HCT116 (cell line): ENCODE data around the gene ACBD6. TPM values are rescaled to one million over a fixed set of nuclear protein-coding genes. Genes with fewer than 3 reads are reported as not detected.

Source experiments
- ATAC-seq: fragments of 200-7000 bp; cut with Tn5 transposase; 2 replicates; pipeline ENCODE4 v1.9.1; 2020; ENCODE audit warnings: mild to moderate bottlenecking, moderate library complexity
- BruUV-seq: library from RNA; stranded (reverse); fragments of 400-500 nt; replicated peaks from 2 replicates; lab custom pipeline; 2021; lab: Mats Ljungman, UMichigan
- CTCF ChIA-PET: fragments of 300-600 bp; sonication (Branson Sonifier 250); formaldehyde crosslinking; loops from one replicate; lab custom pipeline; 2021; ENCODE audit warnings: antibody characterized with exemption; lab: Charles Lee
- POLR2A ChIA-PET: fragments of 300-600, 350-600 bp; sonication (Branson Sonifier 250); formaldehyde crosslinking; loops from one replicate; lab custom pipeline; 2021; ENCODE audit warnings: antibody characterized with exemption; lab: Charles Lee
- RAD21 ChIA-PET, 2 experiments: fragments of 300-600 bp; sonication (Branson Sonifier 250); formaldehyde crosslinking; loops; one replicate each; lab custom pipeline; 2023; ENCODE audit warnings: low total read pairs in 2 of 2; ENCODE audit not compliant: uncharacterized antibody in 2 of 2, unreplicated experiment in 2 of 2, low non-redundant PET in 1 of 2; lab: Charles Lee
- DNase-seq: peaks from one replicate; pipeline ENCODE4 v3.0.0-alpha.2; 2010; ENCODE audit warnings: low read depth, low spot score
- H2AFZ ChIP-seq: fragments of 200-600 bp; shearing (Covaris generic), sonication (generic); 2 replicates; pipeline ENCODE4 v1.6.1; 2017; ENCODE audit warnings: low read depth, mixed run types, mixed read lengths, antibody characterized with exemption, low read length; ENCODE audit not compliant: poor library complexity, severe bottlenecking
- H3K27ac ChIP-seq: 2 replicates; pipeline ENCODE4 v1.5.1; 2012; ENCODE audit warnings: low read depth, low read length
- H3K27me3 ChIP-seq: fragments of 200-600 bp; sonication (generic); 2 replicates; pipeline ENCODE4 v1.6.1; 2016; ENCODE audit warnings: mixed run types, low read length, mixed read lengths; ENCODE audit not compliant: insufficient read depth
- H3K36me3 ChIP-seq, 2 experiments: fragments of 200-500 bp in 1 of 2; fragments of 200-600 bp in 1 of 2; sonication (Bioruptor generic) in 1 of 2; sonication (generic) in 1 of 2; 2 replicates each; pipeline versions ENCODE4 v1.5.1 to v1.6.1; 2014 to 2016; ENCODE audit warnings: low read length in 2 of 2, inconsistent platforms in 1 of 2, mixed read lengths in 1 of 2, mixed run types in 1 of 2; ENCODE audit not compliant: insufficient read depth in 2 of 2, control insufficient read depth in 1 of 2
- H3K4me1 ChIP-seq, 2 experiments: fragments of 200-600 bp in 1 of 2; sonication (generic) in 1 of 2; 2 replicates each; pipeline versions ENCODE4 v1.5.1 to v1.6.1; 2012 to 2017; ENCODE audit warnings: low read length in 2 of 2, inconsistent platforms in 1 of 2, mild to moderate bottlenecking in 1 of 2, mixed read lengths in 1 of 2, mixed run types in 1 of 2, moderate library complexity in 1 of 2; ENCODE audit not compliant: insufficient read depth in 2 of 2, control insufficient read depth in 1 of 2
- H3K4me2 ChIP-seq: fragments of 200-600 bp; sonication (generic); 2 replicates; pipeline ENCODE4 v1.6.1; 2017; ENCODE audit warnings: mixed run types, low read length, mixed read lengths
- H3K4me3 ChIP-seq, 2 experiments: fragments of 200-600 bp in 1 of 2; sonication (generic) in 1 of 2; replicated peaks in 1 of 2; 2 replicates each; pipeline ENCODE4 v1.5.1; 2011 to 2016; ENCODE audit warnings: low read length in 2 of 2, control low read depth in 1 of 2, low read depth in 1 of 2, mild to moderate bottlenecking in 1 of 2, mixed read lengths in 1 of 2, mixed run types in 1 of 2
- H3K79me2 ChIP-seq: fragments of 200-600 bp; sonication (generic); 2 replicates; pipeline ENCODE4 v1.6.1; 2017; ENCODE audit warnings: mild to moderate bottlenecking, mixed run types, low read length, moderate library complexity, mixed read lengths; ENCODE audit not compliant: insufficient read depth
- H3K9ac ChIP-seq: fragments of 200-600 bp; sonication (generic); 2 replicates; pipeline ENCODE4 v1.6.1; 2016; ENCODE audit warnings: low read length, mixed read lengths
- H3K9me2 ChIP-seq: fragments of 200-600 bp; sonication (generic), shearing (Covaris generic); 2 replicates; pipeline ENCODE4 v1.6.1; 2017; ENCODE audit warnings: mixed run types, mild to moderate bottlenecking, moderate library complexity; ENCODE audit not compliant: insufficient read depth
- H3K9me3 ChIP-seq, 2 experiments: fragments of 200-500 bp in 1 of 2; fragments of 200-600 bp in 1 of 2; sonication (Bioruptor generic) in 1 of 2; sonication (generic) in 1 of 2; 2 replicates each; pipeline ENCODE4 v1.6.1; 2014 to 2017; ENCODE audit warnings: low read length in 2 of 2, mixed read lengths in 2 of 2, inconsistent platforms in 1 of 2, low read depth in 1 of 2, mild to moderate bottlenecking in 1 of 2, mixed run types in 1 of 2, moderate library complexity in 1 of 2; ENCODE audit not compliant: control insufficient read depth in 1 of 2, insufficient read depth in 1 of 2
- H4K20me1 ChIP-seq: fragments of 200-600 bp; sonication (generic), shearing (Covaris generic); 2 replicates; pipeline ENCODE4 v1.6.1; 2017; ENCODE audit warnings: mixed run types, mild to moderate bottlenecking, moderate library complexity; ENCODE audit not compliant: insufficient read depth
- ATF3 ChIP-seq: IDR thresholded peaks from 2 replicates; pipeline ENCODE4 v1.6.1; 2012
- CBX3 ChIP-seq: IDR thresholded peaks from 2 replicates; pipeline ENCODE4 v1.6.1; 2012; ENCODE audit warnings: low read depth
- CEBPB ChIP-seq: IDR thresholded peaks from 2 replicates; pipeline ENCODE4 v1.6.1; 2012; ENCODE audit warnings: low read depth
- EZH2phosphoT487 ChIP-seq: fragments of 200-600 bp; IDR thresholded peaks from 2 replicates; pipeline ENCODE4 v1.6.1; 2018; ENCODE audit warnings: antibody characterized with exemption, borderline replicate concordance
- FOSL1 ChIP-seq: IDR thresholded peaks from 2 replicates; pipeline ENCODE4 v1.6.1; 2012; ENCODE audit warnings: low read depth
- JUND ChIP-seq: IDR thresholded peaks from 2 replicates; pipeline ENCODE4 v1.6.1; 2012
- SRF ChIP-seq: IDR thresholded peaks from 2 replicates; pipeline ENCODE4 v1.6.1; 2012; ENCODE audit warnings: low read depth
- ZFX ChIP-seq: fragments of 450-650 bp; IDR thresholded peaks from 2 replicates; pipeline ENCODE4 v1.6.1; 2017
- intact Hi-C: fragments of 100-400 bp; cut with micrococcal nuclease; formaldehyde crosslinking; loops from 2 replicates; pipeline ENCODE4 v1.10.0; 2022
- total RNA-seq: library from RNA; stranded (reverse); gene quantifications from one replicate; pipeline ENCODE4 v1.2.1, GENCODE V29; 2021; ENCODE audit not compliant: unreplicated experiment
- TF ChIP-seq, protein P1 (sequence below): IDR thresholded peaks from 2 replicates; pipeline ENCODE4 v1.6.1; 2011; ENCODE audit warnings: mild to moderate bottlenecking, low read length, moderate library complexity; ENCODE audit not compliant: insufficient replicate concordance; ENCODE audit errors: extremely low read depth

ACBD6 gene
- total RNA-seq, 1 experiment from 2014 or later = 43.2 TPM

- TF ChIP-seq, protein P1, sequence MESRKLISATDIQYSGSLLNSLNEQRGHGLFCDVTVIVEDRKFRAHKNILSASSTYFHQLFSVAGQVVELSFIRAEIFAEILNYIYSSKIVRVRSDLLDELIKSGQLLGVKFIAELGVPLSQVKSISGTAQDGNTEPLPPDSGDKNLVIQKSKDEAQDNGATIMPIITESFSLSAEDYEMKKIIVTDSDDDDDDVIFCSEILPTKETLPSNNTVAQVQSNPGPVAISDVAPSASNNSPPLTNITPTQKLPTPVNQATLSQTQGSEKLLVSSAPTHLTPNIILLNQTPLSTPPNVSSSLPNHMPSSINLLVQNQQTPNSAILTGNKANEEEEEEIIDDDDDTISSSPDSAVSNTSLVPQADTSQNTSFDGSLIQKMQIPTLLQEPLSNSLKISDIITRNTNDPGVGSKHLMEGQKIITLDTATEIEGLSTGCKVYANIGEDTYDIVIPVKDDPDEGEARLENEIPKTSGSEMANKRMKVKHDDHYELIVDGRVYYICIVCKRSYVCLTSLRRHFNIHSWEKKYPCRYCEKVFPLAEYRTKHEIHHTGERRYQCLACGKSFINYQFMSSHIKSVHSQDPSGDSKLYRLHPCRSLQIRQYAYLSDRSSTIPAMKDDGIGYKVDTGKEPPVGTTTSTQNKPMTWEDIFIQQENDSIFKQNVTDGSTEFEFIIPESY = no peak
- TF ChIP-seq CBX3 = no peak
- no peak for TF ChIP-seq CEBPB
- TF ChIP-seq JUND = no peak
- TF ChIP-seq SRF = no peak
- TF ChIP-seq, all 23 proteins: peak for 0
These were observed 68.5 kb downstream of the ACBD6 start (continued) for GRCh38 chr1:180433873-180434272.

DNA sequence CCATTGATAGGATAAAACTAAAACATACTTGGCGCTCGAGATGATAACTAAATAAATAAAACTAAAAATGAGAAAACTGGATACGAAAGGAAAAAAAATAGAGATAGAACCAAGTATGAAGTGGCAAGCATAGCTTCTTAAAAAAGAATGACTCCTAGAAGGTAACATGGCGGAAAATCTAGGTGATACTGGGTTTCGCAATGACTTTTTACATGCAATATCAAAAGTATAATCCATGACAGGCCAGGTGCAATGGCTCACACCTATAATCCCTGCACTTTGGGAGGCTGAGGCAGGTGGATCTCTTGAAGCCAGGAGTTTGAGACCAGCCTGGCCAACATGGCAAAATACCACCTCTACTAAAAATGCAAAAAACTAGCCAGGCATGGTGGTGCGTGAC, 70.7 kb downstream of the ACBD6 start:
- no peak for DNase-seq
- Histone ChIP-seq H3K4me2 (no peak overlapping the region), H3K4me3 (no peak overlapping the region), H3K79me2 (peaks cover 50% of the 10 kb centered on the region), H3K9ac (no peak overlapping the region), H3K4me1 (no peaks in the 10 kb centered on the region), H2AFZ (no peak overlapping the region), H3K27ac (no peak overlapping the region), H4K20me1 (peaks cover 12% of the 10 kb centered on the region; the same call in 1 of the 2 replicates), H3K9me3 (no peaks in the 10 kb centered on the region), H3K27me3 (no peaks in the 10 kb centered on the region), H3K36me3 (peaks cover 0 to 6% of the 10 kb centered on the region in 2 experiments; a peak in 1 of 4 replicates), H3K9me2 (no peaks in the 10 kb centered on the region)
- TF ChIP-seq ZFX (no peak), FOSL1 (no peak), EZH2phosphoT487 (no peak), ATF3 (no peak), SRF (no peak)
- ChIA-PET RAD21 (no interaction called here), CTCF (no interaction called here), POLR2A (no interaction called here)
- ATAC-seq = no peak
- no TSS peak for BruUV-seq
- intact Hi-C loops = no loop called here
